Esophagus (tissue), 2 donors: Measurements from ENCODE around the gene CBL. TPM values are rescaled to one million over a fixed set of nuclear protein-coding genes. Genes with fewer than 3 reads are reported as not detected.
"Not testable (repeated sequence)": the region's sequence is repeated elsewhere in the genome, so short reads cannot be mapped to it uniquely, and the experiment has no call there.

ENCODE experiments used
- H3K27ac ChIP-seq, 2 donors: one replicate each; pipeline ENCODE4 v1.5.1; 2013; ENCODE audit warnings: low read depth in 2 of 2, mild to moderate bottlenecking in 2 of 2, inconsistent platforms in 1 of 2, low read length in 1 of 2, moderate library complexity in 1 of 2
- H3K27me3 ChIP-seq, 2 donors: one replicate each; pipeline ENCODE4 v1.6.1; 2013; ENCODE audit warnings: low read length in 2 of 2, control low read depth in 1 of 2, mild to moderate bottlenecking in 1 of 2; ENCODE audit not compliant: insufficient read depth in 2 of 2, control insufficient read depth in 1 of 2
- H3K36me3 ChIP-seq, 2 donors: one replicate each; pipeline ENCODE4 v1.6.1; 2013; ENCODE audit warnings: low read length in 1 of 2; ENCODE audit not compliant: control insufficient read depth in 2 of 2, insufficient read depth in 2 of 2
- H3K4me1 ChIP-seq, 2 donors: one replicate each; pipeline ENCODE4 v1.6.1; 2013; ENCODE audit warnings: low read length in 1 of 2; ENCODE audit not compliant: control insufficient read depth in 2 of 2, insufficient read depth in 2 of 2
- H3K4me3 ChIP-seq, 2 donors: one replicate each; pipeline ENCODE4 v1.5.1; 2013; ENCODE audit warnings: low read length in 2 of 2, mild to moderate bottlenecking in 2 of 2, low read depth in 1 of 2, moderate library complexity in 1 of 2
- H3K9me3 ChIP-seq, 2 donors: one replicate each; pipeline ENCODE4 v1.6.1; 2013; ENCODE audit warnings: mild to moderate bottlenecking in 2 of 2, low read depth in 1 of 2, low read length in 1 of 2, moderate library complexity in 1 of 2; ENCODE audit not compliant: control insufficient read depth in 2 of 2, insufficient read depth in 1 of 2
- WGBS, 2 donors: extraction: QIAGEN DNeasy Blood & Tissue Kit; methylation state at CpG; one replicate each; pipeline ENCODE4 v1.1.7; 2013; 5-methylcytosine and 5-hydroxymethylcytosine counted together
- polyA plus RNA-seq, 2 donors: library from polyadenylated mRNA; stranded (reverse); fragments of 200-250 nt; gene quantifications; one replicate each; pipeline ENCODE4 v1.2.3, GENCODE V29; 2013
- donor health status: healthy with polysubstance abuse.
- donor health status: Bipolar disorder and iron deficiency.

CBL gene
- 1 to 10 TPM; 3.0 to 6.2 TPM for polyA plus RNA-seq

DNA sequence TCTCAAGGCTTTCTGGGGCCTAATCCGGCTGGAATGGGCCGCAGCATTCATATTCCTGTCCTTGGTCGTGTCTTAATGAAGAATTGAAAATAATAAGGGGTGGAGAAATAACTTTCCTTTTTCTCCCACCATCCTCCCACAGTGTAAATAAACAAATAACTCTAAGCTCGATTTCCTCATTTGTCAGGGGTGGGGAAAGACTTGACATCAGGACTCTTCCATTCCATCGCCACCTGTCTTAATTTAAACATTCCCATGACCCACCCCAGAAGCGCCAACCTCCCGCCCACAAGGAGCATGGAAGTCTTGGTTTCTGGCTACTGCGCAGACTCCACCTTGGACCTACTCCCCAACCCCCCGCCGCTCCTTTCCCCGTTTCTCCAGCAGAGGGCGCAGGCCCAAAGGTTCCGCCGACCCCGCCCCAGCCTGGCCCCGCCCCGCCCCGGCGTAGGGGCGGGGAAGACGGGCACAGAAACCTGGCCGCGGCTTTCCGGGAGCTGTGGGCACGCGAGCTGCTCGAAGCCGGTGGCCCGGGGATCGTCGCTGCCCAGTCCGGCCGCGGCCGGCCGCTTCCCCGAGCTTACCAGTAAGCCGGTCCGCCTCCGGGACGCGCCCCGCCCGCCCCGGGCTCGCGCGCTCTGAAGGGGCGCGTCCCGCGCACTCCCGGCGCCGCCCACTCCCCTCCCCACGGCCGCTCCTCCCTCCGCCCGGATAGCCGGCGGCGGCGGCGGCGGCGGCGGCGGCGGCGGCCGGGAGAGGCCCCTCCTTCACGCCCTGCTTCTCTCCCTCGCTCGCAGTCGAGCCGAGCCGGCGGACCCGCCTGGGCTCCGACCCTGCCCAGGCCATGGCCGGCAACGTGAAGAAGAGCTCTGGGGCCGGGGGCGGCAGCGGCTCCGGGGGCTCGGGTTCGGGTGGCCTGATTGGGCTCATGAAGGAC, at the start of gene CBL:
CBL (plus strand) TSS at position 766 of the 937 bp plus-strand sequence; CDS start at position 845, 79 bp downstream.
- Histone ChIP-seq H3K27ac (peak within 1 kb of the TSS; percentile 96 to 99), H3K4me3 (peak within 1 kb of the TSS; percentile 70 to 95), H3K36me3 (no peaks in the 10 kb centered on the region), H3K27me3 (no peaks in the 10 kb centered on the region), H3K9me3 (no peaks in the 10 kb centered on the region), H3K4me1 (peaks cover 0 to 3% of the 10 kb centered on the region in 2 donors)
- WGBS, 2 donors, result 1% methylated on average over 44 to 88 of the region's 88 CpGs

DNA sequence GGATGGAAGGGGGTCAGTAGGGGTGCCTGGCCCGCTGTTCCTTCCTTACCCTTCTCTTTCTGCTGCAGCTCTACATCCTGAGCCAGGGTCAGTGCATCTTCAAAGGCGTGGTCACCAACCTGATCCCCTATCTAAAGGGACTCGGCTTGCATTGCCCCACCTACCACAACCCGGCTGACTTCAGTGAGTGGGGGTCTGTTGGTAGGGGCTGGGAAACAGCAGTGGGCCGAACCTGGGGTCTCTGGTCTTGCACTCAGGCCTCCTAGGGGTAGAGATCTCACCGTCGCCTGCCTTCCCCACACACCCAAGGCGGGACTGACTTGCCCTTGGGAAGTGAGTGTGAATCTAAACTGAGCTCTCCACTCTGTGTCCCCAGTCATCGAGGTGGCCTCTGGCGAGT, 49.6 kb upstream of the CBL start:
- H3K27me3 ChIP-seq, result no peaks in the 10 kb centered on the region
- 81 to 86% methylated on average over 10 of the region's 10 CpGs for WGBS, 2 donors

DNA sequence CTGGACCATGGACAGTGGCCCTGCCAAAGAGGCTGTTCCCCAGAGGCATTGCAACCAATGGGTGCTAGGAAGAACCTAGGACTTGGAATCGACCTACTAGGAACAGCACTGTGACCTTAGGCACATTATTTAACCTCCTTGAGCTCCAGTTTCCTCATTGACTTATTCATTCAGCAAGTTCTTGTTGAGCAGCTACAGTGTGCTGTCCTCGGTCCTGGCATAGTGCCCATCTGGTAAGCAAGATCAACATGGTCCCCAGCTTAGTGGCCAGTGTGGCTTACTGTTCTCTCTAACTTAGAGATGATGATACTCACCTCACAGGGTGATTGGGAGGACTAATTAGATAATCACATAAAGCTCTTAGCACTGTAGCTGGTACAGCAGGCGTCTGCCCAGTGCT, 49.1 kb upstream of the CBL start:
- H3K9me3 ChIP-seq, result no peaks in the 10 kb centered on the region
- WGBS, 2 donors, result 49 to 57% methylated on average over 3 of the region's 3 CpGs
- no peak overlapping the region for H3K4me3 ChIP-seq
- H3K36me3 ChIP-seq, result no peaks in the 10 kb centered on the region
- no peak overlapping the region for H3K27ac ChIP-seq
- no peaks in the 10 kb centered on the region for H3K27me3 ChIP-seq
- peaks cover 3 to 5% of the 10 kb centered on the region in 2 donors for H3K4me1 ChIP-seq

More for the DNA sequence above, 49.6 kb upstream of the CBL start:
- Histone ChIP-seq H3K4me1 (peaks cover 3 to 5% of the 10 kb centered on the region in 2 donors), H3K4me3 (no peak overlapping the region), H3K27ac (no peak overlapping the region), H3K36me3 (no peaks in the 10 kb centered on the region), H3K9me3 (no peaks in the 10 kb centered on the region)

DNA sequence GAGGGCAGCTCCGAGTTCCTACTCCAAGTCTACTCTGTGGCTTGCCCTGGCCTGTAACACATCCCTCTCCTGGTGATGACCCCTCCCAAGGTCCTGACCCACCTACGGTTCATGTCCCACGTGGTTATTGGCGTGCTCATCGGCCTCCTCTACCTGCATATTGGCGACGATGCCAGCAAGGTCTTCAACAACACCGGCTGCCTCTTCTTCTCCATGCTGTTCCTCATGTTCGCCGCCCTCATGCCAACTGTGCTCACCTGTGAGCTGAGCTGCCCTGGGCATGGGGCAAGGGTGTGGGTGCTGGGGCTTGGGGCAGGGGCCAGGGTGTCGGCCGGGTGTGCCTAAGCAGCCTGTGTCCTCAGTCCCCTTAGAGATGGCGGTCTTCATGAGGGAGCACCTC, 47.7 kb upstream of the CBL start:
- Histone ChIP-seq H3K4me3 (no peak overlapping the region), H3K27me3 (no peaks in the 10 kb centered on the region), H3K9me3 (no peaks in the 10 kb centered on the region), H3K4me1 (peaks cover 3 to 5% of the 10 kb centered on the region in 2 donors), H3K27ac (no peak overlapping the region), H3K36me3 (no peaks in the 10 kb centered on the region)
- WGBS, 2 donors, result 92% methylated on average over 13 of the region's 13 CpGs

DNA sequence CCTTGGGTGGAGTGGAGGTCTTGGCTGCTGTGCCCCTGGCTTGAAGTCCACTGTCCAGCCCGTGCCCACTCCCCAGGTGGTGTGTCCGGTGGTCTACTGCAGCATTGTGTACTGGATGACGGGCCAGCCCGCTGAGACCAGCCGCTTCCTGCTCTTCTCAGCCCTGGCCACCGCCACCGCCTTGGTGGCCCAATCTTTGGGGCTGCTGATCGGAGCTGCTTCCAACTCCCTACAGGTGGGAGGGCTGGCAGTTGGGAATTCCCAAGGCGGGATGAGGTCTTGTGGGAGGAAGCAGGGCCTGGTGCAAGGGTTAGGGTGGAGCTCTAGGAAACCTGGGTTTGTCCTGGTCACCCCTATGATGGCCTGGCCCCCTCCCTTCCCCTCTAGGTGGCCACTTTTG, 46.0 kb upstream of the CBL start:
- no peaks in the 10 kb centered on the region for H3K27me3 ChIP-seq
- H3K4me1 ChIP-seq, result peaks cover 2 to 3% of the 10 kb centered on the region in 2 donors
- no peaks in the 10 kb centered on the region for H3K9me3 ChIP-seq
- H3K27ac ChIP-seq, result no peak overlapping the region
- 93 to 94% methylated on average over 9 of the region's 9 CpGs for WGBS, 2 donors
- no peak overlapping the region for H3K4me3 ChIP-seq
- H3K36me3 ChIP-seq, result no peaks in the 10 kb centered on the region

DNA sequence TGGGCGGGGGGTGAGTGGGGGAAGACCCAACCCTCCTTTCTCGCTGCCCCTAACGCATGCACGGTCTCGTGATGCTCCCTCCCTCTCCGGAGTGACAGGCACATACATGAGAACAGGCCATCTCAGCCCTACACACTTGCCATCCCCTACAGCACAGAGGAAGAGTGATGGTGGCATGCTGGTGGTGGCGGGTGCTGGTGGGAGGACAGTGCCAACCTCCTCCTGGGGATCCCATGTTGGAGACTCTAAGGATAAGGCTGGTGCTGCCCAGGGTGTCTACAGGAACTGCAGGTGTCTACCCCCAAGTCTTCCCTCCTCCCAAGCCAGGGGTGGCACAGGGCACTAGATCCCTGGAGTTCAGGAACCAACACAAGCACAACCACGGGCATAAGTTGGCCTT, 44.3 kb upstream of the CBL start:
- 78 to 83% methylated on average over 8 of the region's 8 CpGs for WGBS, 2 donors

DNA sequence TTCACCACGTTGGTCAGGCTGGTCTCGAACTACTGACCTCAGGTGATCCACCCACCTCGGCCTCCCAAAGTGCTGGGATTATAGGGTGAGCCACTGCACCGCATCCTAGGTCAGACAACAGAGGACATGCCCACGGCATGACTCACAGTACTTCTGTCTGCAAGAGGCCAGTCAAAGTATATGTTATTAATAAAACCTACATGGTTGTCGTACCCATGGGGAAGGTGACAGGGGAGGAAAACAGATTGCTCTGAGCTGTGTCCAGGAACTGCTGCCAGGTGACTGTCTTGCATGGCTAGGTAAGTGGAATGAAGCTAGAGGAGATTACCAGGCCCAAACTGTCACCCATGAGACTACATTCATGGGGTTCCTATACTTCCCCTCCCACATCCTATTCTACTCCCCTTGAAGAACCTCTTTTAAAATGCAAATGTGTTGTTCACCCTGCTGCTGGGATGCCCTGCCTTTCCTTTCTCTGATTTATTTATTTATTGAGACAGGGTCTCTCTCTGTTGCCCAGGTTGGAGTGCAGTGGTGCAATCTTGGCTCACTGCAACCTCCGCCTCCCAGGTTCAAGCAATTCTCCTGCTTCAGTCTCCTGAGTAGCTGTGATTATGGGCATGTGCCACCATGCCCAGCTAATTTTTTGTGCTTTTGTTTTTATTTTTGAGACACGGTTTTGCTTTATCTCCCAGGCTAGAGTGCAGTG, 39.6 kb upstream of the CBL start:
- peak overlapping the region; percentile 87 to 98 for H3K27ac ChIP-seq
- H3K4me1 ChIP-seq, result no peaks in the 10 kb centered on the region
- WGBS, 2 donors, result 50 to 65% methylated on average over 8 of the region's 8 CpGs
- no peaks in the 10 kb centered on the region for H3K9me3 ChIP-seq
- H3K36me3 ChIP-seq, result no peaks in the 10 kb centered on the region
- H3K4me3 ChIP-seq, result no peak overlapping the region
- no peaks in the 10 kb centered on the region for H3K27me3 ChIP-seq

More for the DNA sequence above, 44.3 kb upstream of the CBL start:
- Histone ChIP-seq H3K9me3 (no peaks in the 10 kb centered on the region), H3K27ac (no peak overlapping the region), H3K4me1 (peaks cover 1 to 2% of the 10 kb centered on the region in 2 donors), H3K27me3 (no peaks in the 10 kb centered on the region), H3K36me3 (no peaks in the 10 kb centered on the region), H3K4me3 (no peak overlapping the region)

DNA sequence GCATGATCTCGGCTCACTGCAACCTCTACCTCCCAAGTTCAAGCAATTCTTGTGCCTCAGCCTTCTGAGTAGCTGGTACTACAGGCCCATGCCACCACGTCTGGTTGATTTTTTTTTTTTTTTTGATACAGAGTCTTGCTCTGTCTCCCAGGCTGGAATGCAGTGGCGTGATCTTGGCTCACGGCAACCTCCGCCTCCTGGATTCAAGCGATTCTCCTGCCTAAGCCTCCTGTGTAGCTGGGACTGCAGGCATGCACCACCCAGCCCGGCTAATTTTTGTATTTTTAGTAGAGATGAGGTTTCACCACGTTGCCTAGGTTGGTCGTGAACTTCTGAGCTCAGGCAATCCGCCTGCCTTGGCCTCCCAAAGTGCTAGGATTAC, 39.1 kb upstream of the CBL start:
- H3K9me3 ChIP-seq, H3K4me3 ChIP-seq, H3K36me3 ChIP-seq, H3K4me1 ChIP-seq, H3K27me3 ChIP-seq: not testable (repeated sequence)
- 51 to 64% methylated on average over 10 of the region's 10 CpGs for WGBS, 2 donors
- peak overlapping the region; percentile 87 to 98 for H3K27ac ChIP-seq

DNA sequence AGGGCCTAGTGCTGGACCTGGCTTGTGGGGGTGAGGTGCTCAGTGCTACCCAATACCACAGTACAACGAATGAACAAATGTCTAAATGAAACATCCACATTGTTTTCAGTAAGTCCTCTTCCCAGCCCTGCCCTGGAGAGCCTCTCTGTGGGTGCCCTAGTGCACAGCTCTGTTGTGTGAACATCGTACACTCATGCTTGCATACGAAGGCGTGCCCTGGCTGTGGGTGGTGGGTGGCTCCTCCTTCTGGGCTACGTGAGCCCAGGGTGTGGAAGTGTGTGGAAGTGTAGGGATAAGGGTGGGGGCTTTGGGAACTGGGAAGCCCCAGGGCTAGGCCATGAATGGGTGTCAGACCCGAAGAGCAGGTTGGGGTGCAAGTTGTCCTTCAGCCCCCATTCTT, 38.2 kb upstream of the CBL start:
- H3K4me1 ChIP-seq, result peaks cover 0 to 4% of the 10 kb centered on the region in 2 donors
- H3K4me3 ChIP-seq, result peak overlapping the region in 1 of 2 donors; percentile 71
- peak overlapping the region; percentile 87 to 98 for H3K27ac ChIP-seq
- H3K36me3 ChIP-seq, result no peaks in the 10 kb centered on the region
- H3K9me3 ChIP-seq, result no peaks in the 10 kb centered on the region
- WGBS, 2 donors, result 41 to 45% methylated on average over 6 of the region's 6 CpGs
- no peaks in the 10 kb centered on the region for H3K27me3 ChIP-seq
